Central memory CD4-positive, alpha-beta T cell (primary cell): ENCODE measurements around the gene HSD17B3.

Experiments used
- DNase-seq: peaks from one replicate; pipeline ENCODE4 v3.0.0; 2022

HSD17B3 gene

DNA sequence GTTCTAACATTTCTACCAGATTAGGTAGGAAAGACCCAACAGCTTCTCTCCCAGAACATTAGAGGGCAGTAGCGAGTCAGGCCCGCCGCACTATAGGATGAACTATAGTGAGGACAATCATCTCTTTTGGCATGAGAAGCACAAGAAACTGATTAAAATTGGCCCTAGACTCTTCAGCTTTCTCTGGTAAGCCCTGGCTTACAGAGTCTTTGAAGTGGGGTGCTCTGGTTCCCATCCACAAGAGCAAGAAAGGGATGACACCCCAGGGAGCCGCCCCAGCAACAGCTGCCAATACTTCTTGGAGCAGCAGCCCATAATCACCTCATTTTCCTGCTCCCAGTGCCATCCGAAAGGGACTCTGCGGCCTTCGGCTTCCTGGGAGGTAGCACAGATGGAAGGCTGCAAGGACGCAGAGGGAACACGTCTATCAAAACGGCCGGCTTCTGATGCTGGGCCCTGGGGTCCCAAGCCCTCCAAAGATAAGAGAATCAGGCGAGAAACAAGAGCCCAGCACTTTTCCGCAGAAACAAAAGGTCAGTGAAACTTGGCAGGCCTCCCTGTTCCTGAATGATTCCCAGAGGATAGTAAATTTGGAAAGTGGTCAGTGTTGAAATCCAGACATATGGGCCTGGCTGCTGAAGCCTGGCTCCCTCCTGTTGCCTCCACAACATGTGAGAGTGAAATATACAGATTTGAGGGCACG is 69.3 kb downstream of the HSD17B3 start:
- DNase-seq = peak; percentile 17

DNA sequence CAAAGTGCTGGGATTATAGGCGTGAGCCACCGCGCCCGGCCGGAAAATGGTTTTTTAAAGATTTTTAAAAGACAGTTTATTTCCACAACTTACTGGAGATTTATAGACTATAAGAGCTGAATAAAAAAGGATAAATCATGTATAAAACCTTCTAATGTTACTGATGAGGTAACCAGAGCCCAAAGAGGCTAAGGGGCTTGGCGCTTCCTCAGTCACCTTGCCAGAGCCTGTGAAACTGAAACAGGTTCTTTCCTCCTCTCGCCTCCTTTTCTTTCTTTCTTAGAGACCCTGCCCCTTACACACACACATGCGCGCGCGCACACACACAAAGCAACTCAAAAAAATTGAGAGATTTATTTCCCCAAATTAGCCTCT is 69.8 kb downstream of the HSD17B3 start:
- no peak for DNase-seq

DNA sequence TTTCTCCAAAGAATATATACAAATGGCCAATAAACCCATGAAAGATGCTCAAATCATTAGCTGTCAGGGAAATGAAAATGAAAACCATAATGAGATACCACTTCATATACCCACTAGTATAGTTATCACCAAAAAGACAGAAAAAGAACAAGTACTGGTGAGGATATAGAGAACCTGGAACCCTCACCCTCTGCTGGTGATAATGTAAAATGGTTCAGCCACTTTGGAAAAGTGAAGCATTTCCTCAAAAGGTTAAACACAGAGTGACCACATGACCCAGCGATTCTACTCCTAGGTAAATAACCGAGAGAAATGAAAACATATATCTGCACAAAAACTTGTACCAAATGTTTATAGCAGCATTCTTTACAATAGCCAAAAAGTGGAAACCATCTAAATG is 72.0 kb downstream of the HSD17B3 start:
- DNase-seq = no peak

DNA sequence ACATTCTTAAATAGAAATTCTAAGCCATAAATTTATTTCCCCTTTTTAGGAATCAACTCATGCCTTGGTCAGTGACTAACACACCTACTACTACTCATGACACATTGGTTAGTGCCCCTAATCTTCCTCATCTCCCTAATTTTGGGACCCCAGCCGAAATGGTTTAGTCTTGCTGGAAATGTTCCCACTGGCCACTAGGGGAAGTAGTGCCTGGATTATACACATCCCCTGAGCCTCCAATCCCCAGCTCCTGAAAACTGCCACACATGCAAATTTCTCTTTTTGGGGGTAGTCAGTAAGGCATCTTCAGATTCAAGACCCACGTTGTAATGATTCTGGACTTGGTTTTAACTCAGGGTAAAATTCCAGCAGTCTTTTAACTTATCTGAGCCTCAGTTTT is 79.8 kb downstream of the HSD17B3 start:
- DNase-seq = no peak

DNA sequence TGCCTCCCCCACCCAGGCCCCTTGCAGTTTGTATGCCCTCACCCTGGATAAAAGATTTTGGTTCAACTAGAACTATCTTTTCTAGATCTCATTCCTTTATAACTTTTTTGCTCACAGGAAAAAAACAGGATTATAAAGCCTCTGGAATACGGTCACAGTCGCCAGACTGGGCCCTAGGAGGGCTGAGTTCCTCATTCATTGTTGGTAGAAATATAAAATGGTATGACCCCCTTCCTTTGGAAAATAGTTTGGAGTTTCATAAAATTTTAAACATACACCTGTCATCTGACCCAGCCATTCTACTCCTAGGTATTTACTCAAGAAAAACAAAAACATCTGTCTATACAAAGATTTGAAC is 82.1 kb downstream of the HSD17B3 start:
- DNase-seq = no peak

DNA sequence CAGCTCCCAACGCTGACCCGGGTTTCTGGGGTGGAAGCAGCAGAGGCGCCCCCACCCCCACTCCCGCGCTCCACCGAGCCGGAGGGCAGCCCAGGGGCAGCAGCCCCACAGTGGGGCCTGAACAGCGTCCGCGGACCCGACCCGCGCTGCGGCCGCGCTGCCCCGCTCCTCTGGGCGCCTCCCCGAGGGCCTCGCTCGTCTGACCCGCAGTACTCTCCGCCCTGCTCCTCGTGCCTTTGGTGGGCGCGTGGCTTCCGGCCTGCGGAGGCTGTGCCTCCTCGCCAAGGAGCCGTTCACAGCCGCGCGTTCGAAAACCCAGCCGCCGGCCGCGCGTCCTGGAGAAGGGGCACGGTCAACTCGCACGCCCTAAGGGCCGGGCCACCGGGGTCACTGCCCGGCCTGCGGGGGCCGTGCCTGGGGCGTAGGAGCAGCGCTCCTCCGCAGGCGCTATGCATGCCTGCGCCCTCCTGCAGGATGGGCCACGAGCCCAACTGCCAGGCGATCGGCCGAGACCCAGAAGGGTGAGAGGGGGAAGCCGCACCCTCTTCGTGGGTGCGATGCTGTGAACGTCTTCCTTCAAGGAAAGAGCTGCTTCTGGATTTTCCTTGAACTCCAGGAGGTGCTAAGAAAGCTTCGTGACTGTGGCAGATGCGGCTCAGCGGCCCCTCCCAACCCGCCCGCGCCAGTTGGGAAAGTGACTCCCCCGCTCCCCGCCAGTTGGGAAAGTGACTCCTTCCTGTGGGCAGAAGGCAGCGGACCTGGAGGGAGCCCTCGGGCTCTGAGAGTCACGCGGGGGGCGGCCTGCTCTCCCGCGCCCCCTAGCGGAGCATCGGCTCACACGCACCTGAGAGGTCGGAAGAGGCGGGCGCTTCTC is 82.7 kb downstream of the HSD17B3 start:
- peak; percentile 15 for DNase-seq

DNA sequence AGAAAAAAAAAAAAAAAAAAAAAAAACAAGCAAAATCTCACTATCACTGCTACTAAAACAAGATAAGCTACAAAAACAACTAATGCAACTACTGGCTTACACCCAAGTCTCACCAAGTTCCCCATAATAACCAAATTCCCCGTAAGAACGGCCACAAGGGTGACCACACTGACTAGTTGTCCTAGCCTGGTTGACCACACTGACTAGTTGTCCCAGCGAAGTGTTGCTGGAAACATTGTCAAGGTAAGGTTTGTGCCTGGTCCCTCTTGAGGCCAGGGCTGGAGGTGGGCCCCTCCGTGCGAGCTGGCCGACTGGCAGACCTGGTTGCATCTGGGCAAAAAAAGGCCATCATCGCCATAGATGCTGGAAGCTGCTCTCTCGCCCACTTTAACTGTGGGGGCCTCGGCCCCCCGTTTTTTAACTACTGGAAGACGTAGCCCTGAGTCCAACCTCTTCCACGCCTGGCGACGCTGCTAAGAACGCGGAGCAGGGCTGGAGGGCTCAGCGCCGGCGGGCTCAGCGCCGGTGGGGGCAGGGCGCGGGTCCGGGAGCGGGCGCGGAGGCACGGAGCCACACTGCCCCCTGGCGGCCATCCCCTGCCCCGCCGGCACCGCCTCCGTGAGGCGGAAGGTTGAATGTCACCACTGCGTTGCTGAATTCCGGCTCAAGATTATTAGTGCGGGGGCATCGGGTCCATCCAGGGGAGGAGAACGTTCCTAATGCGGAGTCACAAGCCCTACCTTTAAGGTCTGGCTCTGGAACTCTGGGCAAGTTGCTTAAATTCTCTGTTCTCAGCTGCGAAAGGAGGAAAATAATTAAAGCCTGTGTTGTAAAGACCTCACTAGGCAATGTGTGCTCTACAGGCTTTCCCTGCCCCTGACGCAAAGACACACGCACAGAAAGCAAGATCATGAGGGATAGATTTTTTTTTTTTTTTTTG is 84.0 kb downstream of the HSD17B3 start:
- DNase-seq = peak; percentile 50

DNA sequence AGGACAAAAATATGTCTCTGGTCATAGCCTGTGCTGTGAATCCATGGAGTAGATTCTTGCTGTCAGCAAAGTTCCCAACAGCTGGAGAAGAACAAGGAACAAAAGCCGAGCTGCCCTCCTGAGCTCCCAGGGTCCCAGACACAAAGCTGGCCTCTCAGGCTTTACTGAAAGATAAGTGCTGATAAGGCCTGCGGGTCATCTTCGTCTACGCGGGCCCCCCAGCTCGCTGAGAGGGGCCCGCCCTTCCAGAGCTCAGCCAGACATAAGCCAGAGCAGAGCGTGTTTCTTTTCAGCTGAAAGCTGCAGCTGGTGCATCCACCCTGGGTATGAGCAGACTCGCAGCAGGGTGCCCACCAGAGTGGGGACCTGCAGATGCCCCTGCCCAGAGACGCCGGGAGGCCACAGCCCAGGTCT is 84.7 kb downstream of the HSD17B3 start:
- no peak for DNase-seq

DNA sequence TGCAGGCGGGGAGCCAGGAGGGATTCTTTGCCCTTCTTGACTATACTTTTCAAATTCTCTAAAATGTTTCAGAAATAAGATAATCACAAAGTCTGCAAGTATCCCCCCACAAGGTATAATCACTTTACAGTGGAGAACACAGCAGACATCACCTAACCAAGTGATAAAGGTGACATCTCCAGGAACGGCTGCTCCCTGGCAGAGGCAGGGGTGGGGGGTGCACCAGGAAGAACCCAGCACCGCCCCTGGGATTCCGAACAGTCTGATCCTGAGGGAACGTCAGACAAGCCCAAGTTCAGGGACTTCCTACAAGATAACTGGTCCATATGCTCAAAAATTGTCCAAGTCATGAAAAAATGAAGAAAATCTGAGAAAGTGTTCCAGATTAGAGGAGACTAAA is 85.4 kb downstream of the HSD17B3 start:
- DNase-seq = no peak

DNA sequence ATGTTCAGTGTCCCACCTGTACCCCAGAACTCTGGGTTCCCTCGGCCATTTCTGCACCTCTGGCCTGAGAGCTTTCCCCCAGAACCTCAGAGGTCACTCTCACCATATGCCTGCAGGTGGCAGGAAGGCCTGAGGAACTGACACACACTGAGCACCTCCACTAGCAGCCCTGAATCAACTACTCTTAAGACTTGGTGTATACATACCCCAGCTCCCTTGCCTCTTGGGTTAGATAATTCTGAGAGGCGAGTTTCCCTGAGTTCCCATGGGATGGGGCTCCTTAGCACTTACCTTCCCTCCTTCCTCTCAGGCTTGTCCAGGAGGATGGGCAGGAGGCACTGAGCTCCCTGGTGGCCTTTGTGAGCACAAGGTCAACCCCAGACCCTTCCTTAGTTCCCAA is 86.1 kb downstream of the HSD17B3 start:
- no peak for DNase-seq

DNA sequence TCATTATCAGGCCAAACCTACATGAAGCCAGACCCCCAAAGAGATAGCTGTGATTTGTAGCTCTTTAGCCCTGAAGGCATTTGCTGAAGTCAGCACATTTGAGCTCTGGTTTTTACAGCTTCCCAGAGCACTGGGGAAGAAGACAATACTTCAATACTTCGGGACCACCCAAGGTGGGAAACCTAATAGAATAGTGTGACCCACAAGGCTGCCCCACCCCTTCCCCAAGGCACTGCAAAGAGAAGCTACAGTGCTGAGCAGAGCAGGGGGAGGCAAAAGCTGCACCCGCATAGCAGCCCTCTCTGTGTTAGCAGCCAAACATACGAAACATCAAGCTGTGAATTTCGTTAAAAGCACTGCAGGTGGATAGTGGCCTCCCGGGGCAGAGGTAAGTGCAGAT is 87.3 kb downstream of the HSD17B3 start:
- DNase-seq = no peak

DNA sequence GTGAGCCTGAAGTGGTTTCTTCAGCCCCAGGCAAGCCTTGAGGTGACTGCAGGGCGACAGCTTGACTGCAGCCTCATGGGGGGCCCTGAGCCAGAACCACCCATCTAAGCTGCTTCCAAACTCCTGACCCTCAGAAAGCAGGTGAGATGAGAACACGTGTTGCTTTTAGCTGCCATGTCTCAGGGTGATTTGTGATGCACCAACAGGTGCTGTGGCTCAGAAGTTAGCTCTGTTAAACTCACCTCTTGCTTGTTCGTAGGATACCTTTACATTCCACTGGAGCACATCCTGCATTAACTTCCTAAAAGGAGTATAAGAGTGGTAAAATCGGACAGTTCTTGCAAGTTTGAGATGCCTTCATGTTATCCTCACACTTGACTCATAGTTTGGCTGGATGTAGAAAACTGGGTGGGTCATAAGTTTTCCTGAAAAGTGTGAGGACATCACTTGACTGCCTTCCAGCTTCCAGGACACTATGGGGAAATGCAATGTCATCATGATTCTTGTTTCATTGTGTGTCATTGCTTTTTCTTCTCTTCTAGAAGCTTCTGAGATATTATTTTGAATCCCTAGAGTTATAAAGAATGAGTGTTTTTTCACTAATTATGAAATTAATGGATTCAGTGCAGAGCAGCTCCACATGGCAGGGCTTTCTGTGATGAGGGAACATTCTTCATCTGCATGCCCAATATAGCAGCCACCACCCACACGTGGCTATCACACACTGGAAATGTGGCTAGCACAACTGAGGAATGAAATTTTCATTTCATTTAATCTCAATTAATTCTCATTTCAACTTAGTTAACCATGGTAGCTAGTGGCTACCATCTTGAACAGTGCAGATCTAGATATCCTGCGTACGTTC is 92.3 kb downstream of the HSD17B3 start:
- no peak for DNase-seq

DNA sequence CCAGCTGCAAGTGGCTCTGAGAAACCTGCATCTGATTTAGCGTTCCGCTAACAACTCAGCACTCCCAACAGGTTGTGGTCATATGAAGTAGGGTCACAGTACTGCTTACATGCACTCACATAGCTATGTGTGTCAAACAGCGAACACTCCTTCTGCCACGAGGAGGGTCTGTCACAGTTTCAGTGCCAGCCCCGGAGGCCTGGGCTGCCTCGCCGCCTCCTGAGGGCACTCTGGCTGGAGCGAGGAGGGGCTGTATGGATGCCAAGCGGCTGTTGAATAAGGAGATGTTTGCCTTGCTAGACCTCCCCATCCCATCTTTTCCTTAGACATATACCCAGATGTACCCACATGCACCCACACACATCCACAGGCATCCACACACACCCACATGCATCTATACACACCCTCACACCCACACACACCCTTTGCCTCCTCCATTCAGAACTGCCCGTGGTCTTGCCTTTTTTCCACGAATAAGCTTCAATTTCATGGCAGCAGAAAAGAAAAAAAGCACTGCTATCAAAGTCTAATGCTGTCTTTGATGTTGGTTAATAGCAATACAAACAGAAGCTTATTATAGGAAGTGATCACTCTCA is 95.7 kb downstream of the HSD17B3 start:
- no peak for DNase-seq

DNA sequence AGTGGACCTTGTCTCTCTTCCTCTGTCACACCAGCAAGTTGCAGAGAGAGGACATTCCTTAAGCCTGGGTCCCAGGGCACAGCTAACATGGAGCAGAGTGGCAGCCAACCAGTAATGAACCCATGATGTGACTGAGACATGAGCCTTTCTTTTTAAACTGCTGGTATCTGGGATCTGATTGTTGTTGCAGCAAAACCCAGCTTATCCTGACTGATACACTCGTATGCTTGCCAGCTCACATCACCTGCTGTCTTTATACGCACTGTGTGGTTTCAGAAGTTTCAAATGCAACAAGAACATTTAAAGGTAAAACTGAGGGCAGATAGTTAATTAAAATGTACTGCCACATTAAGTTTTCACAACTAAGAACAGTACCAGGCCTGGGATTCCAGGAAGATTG is 97.1 kb downstream of the HSD17B3 start:
- DNase-seq = no peak

DNA sequence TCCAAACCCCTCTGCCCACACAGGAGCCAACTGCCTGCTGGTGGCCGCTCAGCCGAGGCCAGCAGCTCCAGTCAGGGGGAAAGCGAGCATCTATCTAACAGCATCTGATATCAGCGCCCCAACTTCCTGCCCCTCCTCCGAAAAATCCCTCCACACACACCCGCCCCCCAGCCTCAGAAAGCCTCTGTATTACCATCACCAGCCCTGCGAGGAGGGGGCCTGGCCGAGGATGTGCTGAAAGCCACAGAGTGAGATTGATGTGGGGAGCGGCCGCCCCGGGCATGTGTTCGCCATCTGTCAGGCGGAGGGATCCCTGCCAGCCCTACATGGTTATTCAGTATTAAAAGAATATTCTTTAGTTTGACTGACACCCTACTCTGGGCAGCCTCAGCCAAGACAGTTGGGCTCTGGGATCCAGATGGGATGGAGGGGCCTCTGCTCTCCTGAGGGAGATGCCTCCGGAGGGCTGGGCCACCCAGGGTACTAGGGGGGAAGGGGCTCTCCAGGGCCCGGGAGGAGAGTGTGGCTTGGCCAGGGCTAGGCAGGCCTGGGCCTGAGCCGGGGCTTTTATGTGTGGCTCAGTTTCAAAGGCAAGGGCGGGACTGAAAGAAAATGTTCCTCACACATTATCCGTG is 98.0 kb downstream of the HSD17B3 start:
- DNase-seq = no peak

DNA sequence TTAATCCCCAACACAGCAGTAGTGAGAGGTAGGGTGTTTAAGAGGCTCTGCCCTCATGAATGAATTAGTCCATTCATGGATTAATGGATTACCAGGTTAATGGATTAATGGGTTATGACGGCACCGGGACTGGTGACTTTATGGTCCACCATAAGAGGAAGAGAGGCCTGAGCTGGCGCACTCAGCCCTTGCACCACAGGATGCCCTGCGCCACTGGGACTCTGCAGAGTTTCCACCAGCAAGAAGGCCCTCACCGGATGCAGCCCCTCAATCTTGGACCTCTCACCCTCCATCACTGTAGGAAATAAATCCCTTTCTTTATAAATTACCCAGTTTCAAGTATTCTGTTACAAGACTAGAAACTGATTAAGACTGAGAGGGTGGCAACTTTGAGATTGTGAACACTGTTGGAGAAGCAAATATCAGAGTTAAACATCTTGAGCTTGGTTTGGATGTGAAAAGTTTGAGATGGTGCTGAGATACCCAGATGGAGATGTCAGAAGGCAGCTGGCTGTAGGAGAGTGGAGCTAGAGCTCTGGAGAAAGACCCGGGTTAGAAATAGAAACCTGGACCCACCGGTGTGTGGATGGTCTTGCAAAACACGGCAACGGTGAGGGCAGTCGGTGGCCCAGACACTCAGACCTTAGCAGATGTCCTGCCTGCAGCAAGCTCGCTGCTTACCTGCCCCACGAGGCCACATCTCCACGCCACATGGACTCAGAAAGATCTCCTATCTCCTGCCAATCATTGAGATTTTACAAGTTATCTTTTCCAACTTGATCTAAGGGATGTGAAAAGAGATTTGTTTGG is 98.8 kb downstream of the HSD17B3 start:
- no peak for DNase-seq

DNA sequence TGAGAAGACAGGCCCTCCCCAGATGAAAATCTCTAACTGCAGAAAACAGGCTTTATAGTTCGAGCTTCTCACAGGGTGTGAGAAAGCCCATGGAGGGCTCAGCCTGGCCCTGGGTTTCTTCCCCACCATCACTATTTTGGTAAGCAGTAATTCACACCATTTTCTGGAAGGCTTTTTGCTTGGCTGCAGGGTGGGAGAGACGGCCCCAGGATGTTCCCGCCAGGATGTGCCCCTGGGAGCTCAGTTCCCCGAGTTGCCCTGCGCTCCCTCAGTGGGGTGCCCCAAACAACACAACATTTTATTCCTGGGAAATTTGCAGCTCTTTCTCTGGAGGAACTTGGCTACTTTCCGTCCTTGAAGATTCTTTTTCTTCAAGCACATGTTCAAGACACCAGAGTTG is 100.8 kb downstream of the HSD17B3 start:
- no peak for DNase-seq

DNA sequence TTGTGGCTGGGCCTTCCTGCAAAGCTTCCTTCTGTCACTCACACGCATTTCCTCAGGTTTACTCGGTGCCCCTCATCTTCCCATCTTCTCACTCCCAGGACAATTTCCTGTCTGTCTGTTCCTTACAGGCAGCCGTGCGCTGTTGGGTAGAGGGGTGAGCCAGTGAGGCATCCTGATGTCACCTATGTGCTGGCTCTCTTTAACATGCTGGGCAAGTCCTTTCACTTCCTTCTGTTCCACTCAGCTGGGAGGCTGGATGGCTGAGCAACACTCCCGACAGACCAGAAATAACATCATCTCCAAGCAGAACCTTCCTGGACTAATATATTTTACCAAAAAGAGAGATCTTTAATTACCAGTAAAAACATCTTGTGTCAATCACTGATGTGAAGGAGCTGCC is 103.0 kb downstream of the HSD17B3 start:
- DNase-seq = no peak

DNA sequence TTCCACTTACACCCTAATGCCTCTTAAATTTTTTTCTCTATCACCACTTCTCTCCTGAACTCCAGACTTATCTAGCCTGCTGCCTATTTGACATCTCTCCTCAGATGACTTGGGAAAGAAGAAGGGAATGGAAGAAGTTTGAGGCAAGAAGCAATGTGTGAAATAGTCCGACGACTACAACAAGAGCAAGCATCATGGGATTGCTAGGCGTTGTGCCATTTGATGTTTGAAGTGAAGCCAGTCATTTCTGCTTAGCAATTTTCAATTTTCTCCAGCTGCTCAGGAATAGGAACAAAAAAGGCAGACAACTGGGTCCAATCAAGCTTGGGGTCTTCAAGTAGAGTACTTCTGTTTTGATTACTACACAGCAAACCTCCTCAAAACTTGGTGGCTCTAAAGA is 106.4 kb downstream of the HSD17B3 start:
- DNase-seq = no peak

DNA sequence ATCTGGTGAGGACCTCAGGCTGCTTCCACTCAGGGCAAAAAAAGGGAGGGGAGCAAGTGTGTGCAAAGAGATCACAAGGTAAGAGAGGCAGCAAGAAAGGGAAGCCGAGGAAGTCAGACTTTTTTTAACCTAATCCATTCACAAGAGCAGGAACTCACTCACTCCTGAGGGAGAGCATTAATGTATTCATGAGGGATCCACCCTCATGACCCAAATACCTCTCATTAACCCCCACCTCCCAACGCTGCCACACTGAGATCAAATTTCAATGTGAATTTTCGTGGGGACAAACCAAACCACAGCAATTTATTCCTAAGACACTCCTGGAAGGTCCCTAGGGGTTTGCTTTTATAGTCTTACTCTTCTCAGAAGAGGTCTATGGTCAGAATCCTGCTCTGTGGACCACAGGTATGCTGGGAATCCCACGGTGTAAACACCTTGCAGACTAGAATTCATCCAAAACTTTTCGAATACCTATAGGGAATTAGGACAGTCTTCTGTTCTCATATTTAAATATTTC is 108.7 kb downstream of the HSD17B3 start:
- DNase-seq = no peak
